IPS DF 6.9 (cell line): ENCODE data around the gene DCAF4.

Experiments used
- DNase-seq: peaks from one replicate; pipeline ENCODE4 v3.0.0-alpha.2; 2013; ENCODE audit warnings: low read depth, low spot score
- H3K27ac ChIP-seq: one replicate; pipeline ENCODE4 v1.5.1; 2013; ENCODE audit warnings: low read length, control low read depth
- H3K27me3 ChIP-seq: 2 replicates; pipeline ENCODE4 v1.6.1; 2013; ENCODE audit warnings: mild to moderate bottlenecking, low read length; ENCODE audit not compliant: control insufficient read depth, insufficient read depth
- H3K36me3 ChIP-seq: 2 replicates; pipeline ENCODE4 v1.6.1; 2013; ENCODE audit warnings: low read length; ENCODE audit not compliant: control insufficient read depth, insufficient read depth
- H3K4me1 ChIP-seq: 2 replicates; pipeline ENCODE4 v1.6.1; 2013; ENCODE audit warnings: low read length; ENCODE audit not compliant: control insufficient read depth, insufficient read depth
- H3K4me3 ChIP-seq: 2 replicates; pipeline ENCODE4 v1.5.1; 2013; ENCODE audit warnings: mild to moderate bottlenecking, low read length
- H3K9me3 ChIP-seq: 2 replicates; pipeline ENCODE4 v1.6.1; 2013; ENCODE audit warnings: low read length, inconsistent platforms; ENCODE audit not compliant: control insufficient read depth, insufficient read depth
- WGBS: extraction: QIAGEN DNeasy Blood & Tissue Kit; methylation state at CpG from one replicate; pipeline ENCODE4 v1.1.7; 2013; ENCODE audit warnings: mixed read lengths, missing lambda C conversion rate; ENCODE audit not compliant: insufficient read length, insufficient coverage; 5-methylcytosine and 5-hydroxymethylcytosine counted together

DCAF4 gene

GRCh38 chr14:72926292-72927028 lies at the start of gene DCAF4:
Gene DCAF4 (plus strand): TSS chr14:72926464. CDS start chr14:72937979, 11,515 bp downstream.
- DNase-seq: peak; percentile 90
- H3K27ac ChIP-seq: no peak within 1 kb of the TSS
- peak within 1 kb of the TSS; percentile 68 for H3K4me3 ChIP-seq
- H3K36me3 ChIP-seq: no peaks in the 10 kb centered on the region
- peaks cover 2% of the 10 kb centered on the region for H3K4me1 ChIP-seq
- peaks cover 2% of the 10 kb centered on the region; the same call in 1 of the 2 replicates for H3K27me3 ChIP-seq
- no peaks in the 10 kb centered on the region for H3K9me3 ChIP-seq
- no CpG with 5 or more reads among the region's 59 CpGs for WGBS

GRCh38 chr14:72876710-72877063 lies 49.6 kb upstream of the DCAF4 start:
- no peak overlapping the region for H3K27ac ChIP-seq
- WGBS: no CpG with 5 or more reads among the region's 4 CpGs
- no peak overlapping the region for H3K4me3 ChIP-seq
- DNase-seq: no peak
- H3K36me3 ChIP-seq: no peaks in the 10 kb centered on the region
- H3K9me3 ChIP-seq: no peaks in the 10 kb centered on the region
- peaks cover 5% of the 10 kb centered on the region for H3K4me1 ChIP-seq
- no peaks in the 10 kb centered on the region for H3K27me3 ChIP-seq

GRCh38 chr14:72878746-72879145 lies 47.5 kb upstream of the DCAF4 start:
- Histone ChIP-seq H3K4me3 (no peak overlapping the region), H3K27ac (no peak overlapping the region), H3K4me1 (peaks cover 5% of the 10 kb centered on the region), H3K9me3 (no peaks in the 10 kb centered on the region), H3K36me3 (no peaks in the 10 kb centered on the region), H3K27me3 (no peaks in the 10 kb centered on the region)
- no peak for DNase-seq
- WGBS: no CpG with 5 or more reads among the region's 5 CpGs

- Histone ChIP-seq H3K4me3 (no peak overlapping the region), H3K4me1 (peaks cover 5% of the 10 kb centered on the region), H3K27ac (no peak overlapping the region), H3K36me3 (no peaks in the 10 kb centered on the region), H3K27me3 (no peaks in the 10 kb centered on the region), H3K9me3 (no peaks in the 10 kb centered on the region)
- no CpG with 5 or more reads among the region's 6 CpGs for WGBS
- no peak for DNase-seq
Observed at GRCh38 chr14:72879431-72879830, 46.8 kb upstream of the DCAF4 start.

GRCh38 chr14:72880164-72880563 lies 46.1 kb upstream of the DCAF4 start:
- no peak for DNase-seq
- Histone ChIP-seq H3K27ac (no peak overlapping the region), H3K4me3 (no peak overlapping the region), H3K4me1 (peaks cover 5% of the 10 kb centered on the region), H3K36me3 (no peaks in the 10 kb centered on the region), H3K27me3 (no peaks in the 10 kb centered on the region), H3K9me3 (no peaks in the 10 kb centered on the region)
- WGBS: no CpG with 5 or more reads among the region's 2 CpGs

- H3K36me3 ChIP-seq: no peaks in the 10 kb centered on the region
- no CpG with 5 or more reads among the region's 2 CpGs for WGBS
- no peak overlapping the region for H3K4me3 ChIP-seq
- peaks cover 5% of the 10 kb centered on the region for H3K4me1 ChIP-seq
- DNase-seq: no peak
- H3K9me3 ChIP-seq: no peaks in the 10 kb centered on the region
- no peaks in the 10 kb centered on the region for H3K27me3 ChIP-seq
- H3K27ac ChIP-seq: no peak overlapping the region
Observed at GRCh38 chr14:72880820-72881219, 45.4 kb upstream of the DCAF4 start.

GRCh38 chr14:72881543-72881942 lies 44.7 kb upstream of the DCAF4 start:
- H3K4me3 ChIP-seq: no peak overlapping the region
- no CpG with 5 or more reads among the region's 2 CpGs for WGBS
- H3K27me3 ChIP-seq: no peaks in the 10 kb centered on the region
- no peak overlapping the region for H3K27ac ChIP-seq
- H3K4me1 ChIP-seq: peaks cover 4% of the 10 kb centered on the region
- no peak for DNase-seq
- H3K36me3 ChIP-seq: no peaks in the 10 kb centered on the region
- no peaks in the 10 kb centered on the region for H3K9me3 ChIP-seq

- Histone ChIP-seq H3K27me3 (no peaks in the 10 kb centered on the region), H3K9me3 (no peaks in the 10 kb centered on the region), H3K27ac (no peak overlapping the region), H3K36me3 (no peaks in the 10 kb centered on the region), H3K4me3 (no peak overlapping the region), H3K4me1 (no peaks in the 10 kb centered on the region)
- no CpG with 5 or more reads among the region's 1 CpG for WGBS
- no peak for DNase-seq
Observed at GRCh38 chr14:72882047-72882446, 44.2 kb upstream of the DCAF4 start.

- Histone ChIP-seq H3K4me1 (no peaks in the 10 kb centered on the region), H3K27me3 (no peaks in the 10 kb centered on the region), H3K9me3 (no peaks in the 10 kb centered on the region), H3K36me3 (no peaks in the 10 kb centered on the region), H3K4me3 (no peak overlapping the region), H3K27ac (no peak overlapping the region)
- no peak for DNase-seq
- WGBS: no CpG with 5 or more reads among the region's 7 CpGs
Observed at GRCh38 chr14:72882463-72882862, 43.8 kb upstream of the DCAF4 start.

- Histone ChIP-seq H3K27me3 (no peaks in the 10 kb centered on the region), H3K9me3 (no peaks in the 10 kb centered on the region), H3K4me3 (no peak overlapping the region), H3K36me3 (no peaks in the 10 kb centered on the region), H3K27ac (no peak overlapping the region), H3K4me1 (no peaks in the 10 kb centered on the region)
- no CpG with 5 or more reads among the region's 2 CpGs for WGBS
- no peak for DNase-seq
Observed at GRCh38 chr14:72883109-72883508, 43.2 kb upstream of the DCAF4 start.

- no peak overlapping the region for H3K27ac ChIP-seq
- no peaks in the 10 kb centered on the region for H3K36me3 ChIP-seq
- DNase-seq: no peak
- no peak overlapping the region for H3K4me3 ChIP-seq
- no peaks in the 10 kb centered on the region for H3K4me1 ChIP-seq
- H3K27me3 ChIP-seq: no peaks in the 10 kb centered on the region
- H3K9me3 ChIP-seq: no peaks in the 10 kb centered on the region
- no CpG with 5 or more reads among the region's 4 CpGs for WGBS
Observed at GRCh38 chr14:72883961-72884360, 42.3 kb upstream of the DCAF4 start.
